Endothelial cell of umbilical vein (primary cell): Measurements from ENCODE around the gene KCNG2. TPM values are rescaled to one million over a fixed set of nuclear protein-coding genes. Genes with fewer than 3 reads are reported as not detected.

Source experiments
- BruUV-seq: library from RNA; stranded (reverse); fragments of 400-500 nt; replicated peaks from 2 replicates; lab custom pipeline; 2021; lab: Mats Ljungman, UMichigan
- CTCF ChIA-PET: fragments of 300-600, 350-600 bp; sonication (Branson Sonifier 250); formaldehyde crosslinking; loops from one replicate; lab custom pipeline; 2021; ENCODE audit warnings: antibody characterized with exemption, inconsistent platforms; lab: Charles Lee
- POLR2A ChIA-PET: fragments of 300-600, 350-600 bp; sonication (Branson Sonifier 250); formaldehyde crosslinking; loops from one replicate; lab custom pipeline; 2021; ENCODE audit warnings: antibody characterized with exemption, inconsistent platforms; lab: Charles Lee
- DNase-seq: peaks from one replicate; pipeline ENCODE4 v3.0.0-alpha.2; 2011; ENCODE audit warnings: low read depth, low spot score
- FAIRE-seq: peaks from 2 replicates; lab custom pipeline; 2011; peaks lifted over from hg19 to GRCh38; lab: Jason Lieb, UNC
- H2AFZ ChIP-seq: 2 replicates; pipeline ENCODE4 v1.6.0; 2012; ENCODE audit warnings: low read depth, low read length, control low read depth, inconsistent platforms
- H3K27ac ChIP-seq: 2 replicates; pipeline ENCODE4 v1.5.1; 2011; ENCODE audit warnings: low read depth, mild to moderate bottlenecking, control low read depth, low read length, moderate library complexity; ENCODE audit not compliant: insufficient read depth
- H3K27me3 ChIP-seq, 2 experiments: 2 replicates each; pipeline versions ENCODE4 v1.6.0 to v1.6.1; 2011; ENCODE audit warnings: low read length in 2 of 2, mixed read lengths in 1 of 2; ENCODE audit not compliant: control insufficient read depth in 2 of 2, insufficient read depth in 2 of 2
- H3K36me3 ChIP-seq, 2 experiments: 2 replicates in 1 of 2; 3 replicates in 1 of 2; pipeline ENCODE4 v1.5.1; 2011; ENCODE audit warnings: low read length in 2 of 2, mild to moderate bottlenecking in 1 of 2, moderate library complexity in 1 of 2; ENCODE audit not compliant: control insufficient read depth in 2 of 2, insufficient read depth in 2 of 2; ENCODE audit errors: extremely low read depth in 1 of 2
- H3K4me1 ChIP-seq: 3 replicates; pipeline ENCODE4 v1.5.1; 2011; ENCODE audit warnings: mild to moderate bottlenecking, low read length; ENCODE audit not compliant: control insufficient read depth, insufficient read depth; ENCODE audit errors: extremely low read depth
- H3K4me2 ChIP-seq: 2 replicates; pipeline ENCODE4 v1.6.1; 2011; ENCODE audit warnings: low read length, control low read depth, mixed read lengths; ENCODE audit not compliant: insufficient read depth
- H3K4me3 ChIP-seq, 3 experiments: fragments of 200-600 bp in 1 of 3; sonication (generic), shearing (Covaris generic) in 1 of 3; replicated peaks in 1 of 3; 2 replicates each; pipeline ENCODE4 v1.5.1; 2011 to 2016; ENCODE audit warnings: control low read depth in 3 of 3, low read length in 3 of 3, mild to moderate bottlenecking in 2 of 3, inconsistent platforms in 1 of 3, low read depth in 1 of 3, moderate library complexity in 1 of 3; ENCODE audit not compliant: insufficient read depth in 1 of 3
- H3K79me2 ChIP-seq: 2 replicates; pipeline ENCODE4 v1.6.0; 2012; ENCODE audit warnings: low read length, inconsistent platforms; ENCODE audit not compliant: control insufficient read depth, insufficient read depth
- H3K9ac ChIP-seq: replicated peaks from 2 replicates; pipeline ENCODE3; 2011; ENCODE audit warnings: low read length, control low read depth; ENCODE audit not compliant: insufficient read depth; ENCODE audit errors: extremely low read depth
- H3K9me1 ChIP-seq: replicated peaks from 3 replicates; pipeline ENCODE4 v1.6.0; 2011; ENCODE audit warnings: mild to moderate bottlenecking, low read length; ENCODE audit not compliant: control insufficient read depth, insufficient read depth; ENCODE audit errors: extremely low read depth
- H3K9me3 ChIP-seq: replicated peaks from 2 replicates; pipeline ENCODE4 v1.5.1; 2012; ENCODE audit warnings: low read length, inconsistent platforms; ENCODE audit not compliant: control insufficient read depth, insufficient read depth
- H4K20me1 ChIP-seq: replicated peaks from 2 replicates; pipeline ENCODE3; 2011; ENCODE audit warnings: mild to moderate bottlenecking, low read length; ENCODE audit not compliant: control insufficient read depth, insufficient read depth; ENCODE audit errors: extremely low read depth
- CTCF ChIP-seq, 2 donors: IDR thresholded peaks; 1 replicate in 1 of 2; 2 replicates in 1 of 2; pipeline ENCODE4 v1.5.1; 2011; ENCODE audit warnings: low read length in 2 of 2, mild to moderate bottlenecking in 2 of 2, moderate library complexity in 2 of 2, control low read depth in 1 of 2, inconsistent platforms in 1 of 2, low read depth in 1 of 2; ENCODE audit not compliant: insufficient read depth in 1 of 2; ENCODE audit errors: extremely low read depth in 1 of 2
- EZH2 ChIP-seq: IDR thresholded peaks from 2 replicates; pipeline ENCODE4 v1.6.1; 2012; ENCODE audit warnings: borderline replicate concordance, low read depth, mild to moderate bottlenecking, moderate library complexity, low read length, inconsistent platforms; ENCODE audit not compliant: severe bottlenecking
- FOS ChIP-seq: IDR thresholded peaks from 2 replicates; pipeline ENCODE4 v1.6.1; 2011; ENCODE audit warnings: mild to moderate bottlenecking, low read length, moderate library complexity, borderline replicate concordance; ENCODE audit not compliant: insufficient read depth
- GATA2 ChIP-seq: IDR thresholded peaks from 2 replicates; pipeline ENCODE4 v1.7.0; 2011; ENCODE audit warnings: low read depth, mild to moderate bottlenecking, moderate library complexity, mixed read lengths, low read length; ENCODE audit not compliant: insufficient read length, insufficient read depth
- JUN ChIP-seq: IDR thresholded peaks from 2 replicates; pipeline ENCODE4 v1.6.1; 2011; ENCODE audit warnings: borderline replicate concordance, low read depth; ENCODE audit not compliant: insufficient read length, insufficient read depth
- MAX ChIP-seq: IDR thresholded peaks from 2 replicates; pipeline ENCODE4 v1.6.1; 2011; ENCODE audit not compliant: insufficient read depth, insufficient read length
- MYC ChIP-seq: IDR thresholded peaks from one replicate; pipeline ENCODE4 v1.6.1; 2011; ENCODE audit warnings: mild to moderate bottlenecking, low read depth, low read length
- POLR2A ChIP-seq: IDR thresholded peaks from 2 replicates; pipeline ENCODE4 v1.6.1; 2012; ENCODE audit warnings: low read depth, mild to moderate bottlenecking, control low read depth, low read length
- POLR2AphosphoS5 ChIP-seq: IDR thresholded peaks from 2 replicates; pipeline ENCODE4 v1.6.1; 2012; ENCODE audit warnings: low read depth, mild to moderate bottlenecking, control low read depth, low read length, moderate library complexity; ENCODE audit not compliant: insufficient read depth
- dilution Hi-C: fragments of 300-500 bp; cut with MboI; formaldehyde crosslinking; loops from one replicate; pipeline ENCODE4 v1.15.0; 2019; ENCODE audit warnings: low sequenced_read_pairs; ENCODE audit not compliant: extremely low pct_ligation_motif_present
- intact Hi-C: fragments of 100-400 bp; cut with micrococcal nuclease; formaldehyde crosslinking; loops from one replicate; pipeline ENCODE4 v1.10.0; 2022
- polyA plus RNA-seq, 4 experiments: library from polyadenylated mRNA; depleted of rRNA in 3 of 4; stranded (reverse) in 3 of 4; unstranded in 1 of 4; fragments of >200 nt; gene quantifications; 2 replicates each; pipeline versions ENCODE4 v1.2.1 to v1.2.3, GENCODE V29; 2011 to 2012; ENCODE audit warnings: missing spikeins in 1 of 4
- total RNA-seq: library from RNA; stranded (reverse); gene quantifications from 2 replicates; pipeline ENCODE4 v1.2.3, GENCODE V29; 2021

The KCNG2 gene
- total and polyA plus RNA-seq, 2 donors (not counting 3 experiments of a cell fraction or from before 2014, with no cell fraction given): not detected

GRCh38 chr18:79794846-79795245 is 2.9 kb upstream of the KCNG2 start:
- POLR2A ChIA-PET: no interaction called here
- BruUV-seq: no TSS peak

More at GRCh38 chr18:79794846-79795245, 2.9 kb upstream of the KCNG2 start:
- Histone ChIP-seq H3K4me1 (peaks cover 2% of the 10 kb centered on the region), H4K20me1 (no peaks in the 10 kb centered on the region), H3K36me3 (no peaks in the 10 kb centered on the region), H3K9me1 (no peaks in the 10 kb centered on the region), H3K27ac (no peak overlapping the region), H3K4me3 (no peak overlapping the region), H2AFZ (no peak overlapping the region), H3K9ac (no peak overlapping the region), H3K27me3 (peaks cover 29% of the 10 kb centered on the region in 2 experiments), H3K79me2 (no peaks in the 10 kb centered on the region), H3K9me3 (no peaks in the 10 kb centered on the region), H3K4me2 (no peak overlapping the region)
- TF ChIP-seq POLR2AphosphoS5: no peak
- no peak for TF ChIP-seq MAX
- no peak for TF ChIP-seq POLR2A
- no peak for TF ChIP-seq CTCF (IDR thresholded peaks at IDR 0.05; ENCODE audit: extremely low read depth in 1 of 2, insufficient read depth in 1 of 2, low read depth in 1 of 2, low read length in 2 of 2)
- TF ChIP-seq FOS: no peak
- TF ChIP-seq EZH2: no peak
- no peak for TF ChIP-seq JUN
- TF ChIP-seq MYC: no peak
- TF ChIP-seq GATA2: no peak
- no peak for FAIRE-seq
- intact Hi-C loops (loop anchor here (10.0 kb wide), 1 partner anchor 160 kb away; the partner anchor contains the start of gene SLC66A2), dilution Hi-C loops (no loop called here)
- CTCF ChIA-PET: no interaction called here
- DNase-seq: no peak
